CD4-positive, CD25-positive, alpha-beta regulatory T cell (primary cell): ENCODE measurements around the gene CAPN9. TPM values are rescaled to one million over a fixed set of nuclear protein-coding genes. Genes with fewer than 3 reads are reported as not detected.
"Not testable (repeated sequence)": the region's sequence is repeated elsewhere in the genome, so short reads cannot be mapped to it uniquely, and the experiment has no call there.

Source experiments
- ATAC-seq, 2 donors: fragments of 150-1000 bp; cut with Tn5 transposase; one replicate each; pipeline ENCODE4 v1.10.0; 2021; ENCODE audit warnings: low read depth in 2 of 2, moderate number of reproducible peaks in 2 of 2, moderate library complexity in 1 of 2
- DNase-seq, 3 donors: peaks; one replicate each; pipeline versions ENCODE4 v3.0.0 to v3.0.0-alpha.2; 2012 to 2022; ENCODE audit warnings: mixed read lengths in 1 of 3
- H3K27ac ChIP-seq: one replicate; pipeline ENCODE4 v1.7.0; 2013; ENCODE audit warnings: mild to moderate bottlenecking, low read length; ENCODE audit not compliant: insufficient read depth, poor library complexity, severe bottlenecking
- H3K27me3 ChIP-seq: one replicate; pipeline ENCODE4 v1.7.0; 2013; ENCODE audit warnings: low read length; ENCODE audit not compliant: control insufficient read depth, insufficient read depth
- H3K36me3 ChIP-seq: one replicate; pipeline ENCODE4 v1.7.0; 2013; ENCODE audit warnings: mild to moderate bottlenecking, low read length, moderate library complexity; ENCODE audit not compliant: control insufficient read depth, insufficient read depth
- H3K4me1 ChIP-seq: 2 replicates; pipeline ENCODE4 v1.7.0; 2013; ENCODE audit warnings: mild to moderate bottlenecking, low read length; ENCODE audit not compliant: insufficient read depth, control insufficient read depth, poor library complexity, severe bottlenecking
- H3K4me3 ChIP-seq: one replicate; pipeline ENCODE4 v1.7.0; 2013; ENCODE audit warnings: low read depth, mild to moderate bottlenecking, low read length, moderate library complexity
- H3K9me3 ChIP-seq, 2 experiments: 1 replicate in 1 of 2; 2 replicates in 1 of 2; pipeline ENCODE4 v1.7.0; 2013; ENCODE audit warnings: low read length in 2 of 2, mild to moderate bottlenecking in 1 of 2, moderate library complexity in 1 of 2; ENCODE audit not compliant: control insufficient read depth in 2 of 2
- H3K27ac Mint-ChIP-seq, 3 donors: one replicate each; pipeline ENCODE4 v1.8.0; 2020 to 2022; ENCODE audit warnings: mild to moderate bottlenecking in 3 of 3, mixed read lengths in 3 of 3, moderate library complexity in 2 of 3
- H3K27me3 Mint-ChIP-seq: one replicate; pipeline ENCODE4 v1.8.0; 2022; ENCODE audit warnings: mild to moderate bottlenecking, mixed read lengths
- H3K36me3 Mint-ChIP-seq: one replicate; pipeline ENCODE4 v1.8.0; 2020; ENCODE audit warnings: mixed read lengths
- H3K4me1 Mint-ChIP-seq, 4 donors: one replicate each; pipeline ENCODE4 v1.8.0; 2020 to 2022; ENCODE audit warnings: mixed read lengths in 4 of 4, mild to moderate bottlenecking in 1 of 4
- H3K4me3 Mint-ChIP-seq, 4 donors: one replicate each; pipeline ENCODE4 v1.8.0; 2020 to 2022; ENCODE audit warnings: mild to moderate bottlenecking in 4 of 4, mixed read lengths in 4 of 4, moderate library complexity in 3 of 4
- H3K9me3 Mint-ChIP-seq, 7 donors: one replicate each; pipeline ENCODE4 v1.8.0; 2020 to 2022; ENCODE audit warnings: mixed read lengths in 7 of 7, mild to moderate bottlenecking in 3 of 7, moderate library complexity in 2 of 7
- polyA plus RNA-seq, 4 donors: library from polyadenylated mRNA; unstranded; fragments of 300-500 nt; fragmentation: Illumina TruSeq; gene quantifications; one replicate each; pipeline ENCODE4 v1.2.3, GENCODE V29; 2021
- total RNA-seq: library from RNA; stranded (reverse); gene quantifications from one replicate; pipeline ENCODE4 v1.2.3, GENCODE V29; 2022

CAPN9 gene
- total and polyA plus RNA-seq, 5 donors from 2014 or later = not detected

DNA sequence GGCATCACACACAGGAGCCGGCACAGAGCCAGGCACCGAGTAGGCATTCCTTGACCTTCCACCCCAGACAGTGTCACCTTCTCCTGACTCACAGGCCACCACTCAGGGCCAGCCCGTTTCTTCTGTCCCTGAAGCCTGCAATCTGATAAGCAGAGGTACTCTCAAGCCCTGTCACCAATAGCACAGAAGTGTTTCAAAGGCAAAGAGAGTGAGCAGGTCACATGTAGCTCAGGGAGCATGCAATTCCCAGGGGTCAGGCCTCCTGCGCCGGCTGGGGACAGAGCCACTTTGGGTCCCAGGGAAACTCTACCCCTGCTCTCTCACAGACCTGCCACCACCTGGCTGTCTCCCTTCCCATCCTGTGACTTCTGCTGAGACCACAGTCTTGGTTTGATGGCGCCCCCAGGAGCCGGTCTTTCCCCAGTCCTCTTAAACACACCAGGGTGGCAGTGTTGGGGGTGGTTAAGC lies 13.2 kb downstream of the CAPN9 start:
- Mint-ChIP-seq H3K27me3 (peaks cover 4% of the 10 kb centered on the region), H3K27ac (no peak overlapping the region), H3K4me1 (no peaks in the 10 kb centered on the region), H3K9me3 (peaks cover 0 to 2% (median 0%) of the 10 kb centered on the region in 7 donors), H3K4me3 (no peak overlapping the region), H3K36me3 (no peaks in the 10 kb centered on the region)
- Histone ChIP-seq H3K27me3 (peaks cover 1% of the 10 kb centered on the region), H3K4me3 (no peak overlapping the region), H3K36me3 (no peaks in the 10 kb centered on the region), H3K9me3 (no peaks in the 10 kb centered on the region), H3K4me1 (no peaks in the 10 kb centered on the region), H3K27ac (no peak overlapping the region)
- DNase-seq (no peak), ATAC-seq (no peak)

DNA sequence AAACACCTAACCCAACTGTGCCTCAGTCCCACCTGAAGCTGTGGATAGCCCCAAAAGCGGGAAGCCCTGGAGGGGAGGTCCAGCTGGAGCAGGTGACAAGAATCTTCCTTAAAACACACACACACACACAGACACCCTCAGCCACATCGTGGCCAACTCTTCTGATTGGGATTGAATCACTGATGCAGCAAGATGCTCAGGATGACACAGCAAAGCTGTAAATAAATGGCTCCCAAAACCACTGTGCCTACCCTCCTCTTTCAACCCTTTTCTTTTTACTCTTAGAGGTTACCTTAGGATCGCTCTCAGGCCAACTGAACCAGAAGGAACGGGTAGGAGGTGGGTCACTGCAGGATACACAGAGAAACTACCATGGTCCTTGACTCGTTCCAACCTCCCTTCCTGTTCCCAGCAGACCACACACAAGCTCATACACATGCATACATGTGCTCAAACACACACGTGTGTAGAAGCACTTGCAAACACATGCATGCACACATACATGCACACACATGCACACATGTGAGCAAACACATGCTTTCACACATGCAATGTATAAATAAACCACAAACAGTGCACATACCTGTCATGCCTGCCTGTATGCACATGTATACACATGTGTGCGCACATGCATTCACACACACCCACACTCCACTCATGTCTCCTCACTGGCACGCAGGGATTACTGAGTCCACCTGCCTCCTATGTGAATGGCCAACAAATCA lies 14.4 kb downstream of the CAPN9 start:
- Mint-ChIP-seq H3K4me1 (no peaks in the 10 kb centered on the region), H3K27ac (no peak overlapping the region), H3K27me3 (peaks cover 4% of the 10 kb centered on the region), H3K4me3 (no peak overlapping the region), H3K9me3 (peaks cover 0 to 2% (median 0%) of the 10 kb centered on the region in 7 donors), H3K36me3 (no peaks in the 10 kb centered on the region)
- DNase-seq = no peak
- Histone ChIP-seq H3K27ac (no peak overlapping the region), H3K4me1 (no peaks in the 10 kb centered on the region), H3K36me3 (no peaks in the 10 kb centered on the region), H3K27me3 (peaks cover 1% of the 10 kb centered on the region), H3K9me3 (no peaks in the 10 kb centered on the region), H3K4me3 (no peak overlapping the region)
- no peak for ATAC-seq

- ATAC-seq (no peak), DNase-seq (no peak)
- H3K27ac Mint-ChIP-seq = no peak overlapping the region
- no peaks in the 10 kb centered on the region for H3K36me3 Mint-ChIP-seq
- Histone ChIP-seq H3K4me1 (no peaks in the 10 kb centered on the region), H3K9me3 (no peaks in the 10 kb centered on the region), H3K27ac (no peak overlapping the region), H3K4me3 (no peak overlapping the region), H3K36me3 (no peaks in the 10 kb centered on the region), H3K27me3 (peaks cover 1% of the 10 kb centered on the region)
- no peaks in the 10 kb centered on the region for H3K4me1 Mint-ChIP-seq
- peaks cover 0 to 2% (median 0%) of the 10 kb centered on the region in 7 donors for H3K9me3 Mint-ChIP-seq
- H3K27me3 Mint-ChIP-seq = peaks cover 4% of the 10 kb centered on the region
- no peak overlapping the region for H3K4me3 Mint-ChIP-seq
These were observed 16.9 kb downstream of the CAPN9 start for GRCh38 chr1:230763927-230764591.

DNA sequence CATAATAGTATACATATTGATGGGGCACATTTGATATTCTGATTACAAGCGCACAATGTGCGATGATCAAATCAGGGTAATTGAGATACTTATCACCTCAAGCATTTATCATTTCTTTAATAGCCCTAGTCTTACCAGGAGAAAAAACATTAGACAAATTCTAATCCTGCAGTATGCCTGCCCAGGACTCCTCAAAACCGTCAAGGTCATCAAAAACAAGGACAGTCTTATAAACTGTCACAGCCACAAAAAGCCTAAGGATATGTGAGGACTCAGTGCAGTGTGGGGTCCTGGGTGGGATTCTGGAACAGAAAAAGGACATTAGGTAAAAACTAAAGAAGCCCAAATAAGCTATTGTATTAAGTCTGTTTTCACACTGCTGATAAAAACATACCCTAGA lies 19.1 kb downstream of the CAPN9 start:
- Mint-ChIP-seq H3K4me3 (no peak overlapping the region), H3K27ac (no peak overlapping the region), H3K36me3 (no peaks in the 10 kb centered on the region), H3K9me3 (peaks cover 0 to 2% (median 0%) of the 10 kb centered on the region in 7 donors), H3K4me1 (no peaks in the 10 kb centered on the region), H3K27me3 (peaks cover 8% of the 10 kb centered on the region)
- H3K9me3 ChIP-seq = no peaks in the 10 kb centered on the region
- H3K27me3 ChIP-seq = peaks cover 3% of the 10 kb centered on the region
- H3K4me3 ChIP-seq = no peak overlapping the region
- no peaks in the 10 kb centered on the region for H3K36me3 ChIP-seq
- no peak for ATAC-seq
- no peak overlapping the region for H3K27ac ChIP-seq
- no peak for DNase-seq
- H3K4me1 ChIP-seq = no peaks in the 10 kb centered on the region

DNA sequence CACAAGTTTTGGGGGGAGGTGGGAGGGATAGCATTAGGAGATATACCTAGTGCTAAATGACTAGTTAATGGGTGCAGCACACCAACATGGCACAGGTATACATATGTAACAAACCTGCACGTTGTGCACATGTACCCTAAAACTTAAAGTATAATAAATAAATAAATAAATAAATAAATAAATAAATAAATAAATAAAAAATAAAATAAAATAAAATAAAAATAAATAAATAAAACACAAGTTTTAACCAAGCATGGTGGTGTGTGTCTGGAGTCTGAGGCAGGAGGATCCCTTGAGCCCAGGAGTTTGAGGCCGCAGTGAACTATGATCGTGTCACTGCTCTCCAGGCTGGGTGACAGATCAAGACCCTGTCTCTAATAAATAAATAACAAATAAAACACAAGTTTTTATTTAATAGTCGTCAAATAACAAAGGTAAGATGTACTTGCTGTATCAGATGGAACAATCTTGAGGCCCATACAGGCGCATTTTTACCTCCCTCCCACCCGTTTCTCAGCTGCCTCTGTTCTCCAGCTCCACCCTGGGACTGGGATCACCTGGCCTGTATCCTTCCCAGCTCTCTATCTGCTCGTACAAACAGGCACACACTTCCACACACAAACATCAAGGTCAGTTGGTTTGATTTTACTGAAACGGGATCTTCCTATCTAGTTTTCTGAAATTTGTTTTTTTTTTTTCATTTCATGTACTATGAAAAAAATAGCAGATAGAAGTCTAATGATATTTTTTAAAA lies 20.8 kb downstream of the CAPN9 start:
- not testable (repeated sequence) for H3K4me1 Mint-ChIP-seq, H3K27ac Mint-ChIP-seq, H3K4me3 Mint-ChIP-seq, H3K27me3 ChIP-seq, H3K9me3 Mint-ChIP-seq, H3K27ac ChIP-seq, H3K36me3 Mint-ChIP-seq, H3K4me3 ChIP-seq, DNase-seq, H3K4me1 ChIP-seq, ATAC-seq, H3K9me3 ChIP-seq, H3K27me3 Mint-ChIP-seq, H3K36me3 ChIP-seq

GRCh38 chr1:230768903-230769570 lies 21.8 kb downstream of the CAPN9 start:
- peaks cover 0 to 2% (median 0%) of the 10 kb centered on the region in 7 donors for H3K9me3 Mint-ChIP-seq
- H3K4me3 Mint-ChIP-seq = no peak overlapping the region
- H3K36me3 ChIP-seq = no peaks in the 10 kb centered on the region
- DNase-seq (no peak), ATAC-seq (no peak)
- H3K4me1 Mint-ChIP-seq = no peaks in the 10 kb centered on the region
- peaks cover 1% of the 10 kb centered on the region for H3K27me3 ChIP-seq
- H3K27ac Mint-ChIP-seq = no peak overlapping the region
- no peaks in the 10 kb centered on the region for H3K4me1 ChIP-seq
- no peak overlapping the region for H3K4me3 ChIP-seq
- H3K27me3 Mint-ChIP-seq = peaks cover 9% of the 10 kb centered on the region
- H3K9me3 ChIP-seq = no peaks in the 10 kb centered on the region
- H3K27ac ChIP-seq = no peak overlapping the region
- H3K36me3 Mint-ChIP-seq = no peaks in the 10 kb centered on the region

DNA sequence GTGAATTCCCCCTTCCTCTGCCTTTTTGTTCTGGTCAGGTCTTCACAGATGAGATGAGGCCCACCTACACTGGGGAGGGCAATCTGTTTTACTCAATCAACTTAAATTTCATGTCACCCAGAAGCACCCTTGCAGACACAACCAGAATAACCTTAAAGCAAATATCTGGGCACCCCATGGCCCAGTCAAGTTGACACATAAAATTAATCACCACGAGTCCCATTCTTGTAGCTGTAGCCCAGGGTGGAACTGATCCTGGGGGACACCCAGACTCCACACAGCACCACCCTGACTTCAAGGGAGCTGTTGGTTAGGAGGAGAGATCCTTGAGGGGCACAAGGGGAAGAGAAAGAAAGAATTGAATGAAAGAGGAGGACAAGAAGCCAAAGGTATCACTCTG lies 23.1 kb downstream of the CAPN9 start:
- Mint-ChIP-seq H3K27ac (no peak overlapping the region), H3K36me3 (no peaks in the 10 kb centered on the region)

More for the DNA sequence above, 23.1 kb downstream of the CAPN9 start:
- no peak overlapping the region for H3K4me3 Mint-ChIP-seq
- DNase-seq (no peak), ATAC-seq (no peak)
- Histone ChIP-seq H3K27me3 (peaks cover 1% of the 10 kb centered on the region), H3K4me1 (no peaks in the 10 kb centered on the region), H3K36me3 (no peaks in the 10 kb centered on the region), H3K9me3 (no peaks in the 10 kb centered on the region), H3K27ac (no peak overlapping the region), H3K4me3 (no peak overlapping the region)
- no peaks in the 10 kb centered on the region for H3K4me1 Mint-ChIP-seq
- peaks cover 0 to 2% (median 0%) of the 10 kb centered on the region in 7 donors for H3K9me3 Mint-ChIP-seq
- peaks cover 16% of the 10 kb centered on the region for H3K27me3 Mint-ChIP-seq
